GM12891 (cell line): Measurements from ENCODE around the gene DCUN1D1.

Experiments used
- POLR2A ChIP-seq: IDR thresholded peaks from 2 replicates; pipeline ENCODE4 v1.6.1; 2011; ENCODE audit warnings: low read depth, low read length, control low read depth
- TAF1 ChIP-seq: IDR thresholded peaks from 2 replicates; pipeline ENCODE4 v1.6.1; 2011; ENCODE audit warnings: low read depth, low read length, control low read depth

- TF ChIP-seq POLR2A (no peak), TAF1 (no peak)
These were observed 14.4 kb downstream of the DCUN1D1 start for GRCh38 chr3:182965861-182966366.
